GM19395 (cell line): ENCODE data around the gene NOC3L.

Experiments
- ATAC-seq: cut with Tn5 transposase; IDR thresholded peaks from one replicate; pipeline ENCODE4 v1.9.1; 2021; ENCODE audit warnings: mild to moderate bottlenecking, moderate library complexity; ENCODE audit not compliant: unreplicated experiment

Gene NOC3L

DNA sequence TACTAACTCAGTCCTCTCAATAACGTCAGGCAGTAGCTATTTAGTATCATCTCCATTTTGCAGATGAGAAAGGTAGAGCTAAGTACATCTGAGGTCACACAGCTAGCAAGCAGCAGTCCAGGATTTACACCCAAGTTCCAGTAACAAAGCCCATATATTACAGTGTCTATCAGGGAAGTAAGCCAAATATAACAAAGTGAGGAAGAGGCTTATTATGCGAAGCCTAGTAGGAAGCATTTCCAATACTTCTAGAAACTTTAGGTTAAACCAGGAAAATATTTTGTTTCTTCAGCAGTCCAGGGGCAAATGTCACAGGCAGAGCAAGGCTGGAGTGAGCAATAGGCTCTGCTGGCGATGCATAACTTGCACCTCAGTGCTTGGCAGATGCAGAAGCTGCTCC is 53.9 kb downstream of the NOC3L start:
- ATAC-seq, result no peak

DNA sequence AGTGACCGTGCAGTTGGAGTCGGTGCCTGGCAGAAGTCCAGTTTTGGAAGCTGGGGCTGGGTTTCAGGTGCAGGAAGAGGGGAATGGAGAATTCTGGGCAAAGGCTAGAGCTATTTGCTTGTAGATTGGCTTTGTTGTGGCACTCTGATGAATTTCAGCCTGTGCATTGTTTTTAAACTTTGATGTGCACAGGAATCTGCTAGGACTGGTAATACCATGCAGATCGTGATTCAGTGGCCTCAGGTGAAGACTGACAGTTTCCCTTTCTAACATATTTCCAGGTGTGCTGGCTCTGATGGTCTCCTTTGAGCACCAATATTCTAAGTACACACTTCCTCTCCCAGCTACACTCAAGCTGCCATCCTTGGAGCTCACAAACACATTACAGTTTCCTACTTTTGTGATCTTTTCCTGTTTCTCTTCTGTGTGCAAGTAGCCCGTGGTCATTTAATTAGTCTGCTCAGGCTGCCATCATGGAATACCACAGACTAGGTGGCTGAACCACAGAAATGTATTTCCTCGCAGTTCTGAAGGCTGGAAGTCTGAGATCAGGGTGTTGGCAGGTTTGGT is 55.6 kb downstream of the NOC3L start:
- no peak for ATAC-seq

DNA sequence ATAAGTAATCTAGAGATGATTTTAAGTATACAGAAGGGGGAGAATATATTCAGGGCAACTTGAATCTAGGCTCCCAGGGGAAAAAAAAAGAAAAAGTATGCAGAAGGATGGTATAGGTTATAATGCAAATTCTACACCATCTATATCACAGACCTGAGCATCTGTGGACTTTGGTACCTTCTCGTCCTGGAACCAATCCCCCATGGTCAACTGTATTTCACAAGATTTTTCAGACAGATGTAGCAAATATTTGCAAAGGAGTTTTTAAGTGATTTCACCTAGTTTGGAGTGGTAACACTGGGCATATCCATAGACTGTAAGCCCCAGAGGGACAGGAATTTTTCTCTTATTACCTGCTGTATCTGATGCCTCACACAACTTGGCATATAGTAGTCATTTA is 58.8 kb downstream of the NOC3L start:
- no peak for ATAC-seq

DNA sequence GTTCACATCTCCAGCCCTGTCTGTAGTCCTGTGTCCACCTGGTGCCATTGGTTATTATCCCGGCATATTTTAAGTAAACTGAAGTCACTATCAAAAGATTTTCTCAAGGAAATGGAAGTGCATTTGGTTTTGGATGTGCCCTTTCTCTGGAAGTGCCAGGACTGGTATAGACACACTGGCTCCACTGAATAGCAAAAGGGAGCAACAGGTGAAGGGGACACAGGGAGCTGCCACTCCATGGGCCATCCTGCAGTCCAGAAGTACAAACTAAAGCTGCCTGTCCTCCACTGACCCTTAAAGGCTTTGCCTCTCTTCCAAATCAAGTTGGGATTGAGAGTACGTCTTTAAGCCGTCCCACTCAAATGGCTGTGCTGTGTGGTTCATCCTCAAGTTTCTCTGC is 62.7 kb downstream of the NOC3L start:
- ATAC-seq, result no peak

DNA sequence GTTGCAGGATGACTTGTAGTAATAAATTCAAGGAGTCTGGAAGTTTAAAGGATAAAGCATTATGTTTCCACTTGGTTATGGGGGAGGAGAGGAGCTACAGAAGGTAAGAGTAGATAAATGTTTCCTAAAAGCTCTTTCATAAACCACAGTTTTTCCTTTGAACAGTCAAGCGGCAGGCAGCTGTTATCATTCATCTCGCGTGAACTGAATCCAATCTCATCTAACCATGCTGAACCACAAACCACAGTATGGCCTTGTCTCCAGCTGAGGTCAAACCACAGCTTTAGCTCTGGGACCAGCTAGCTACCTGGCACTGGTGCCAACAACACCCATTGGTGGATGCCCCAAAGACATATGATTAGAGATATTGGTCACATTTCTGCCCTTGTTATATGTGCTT is 63.3 kb downstream of the NOC3L start:
- no peak for ATAC-seq

DNA sequence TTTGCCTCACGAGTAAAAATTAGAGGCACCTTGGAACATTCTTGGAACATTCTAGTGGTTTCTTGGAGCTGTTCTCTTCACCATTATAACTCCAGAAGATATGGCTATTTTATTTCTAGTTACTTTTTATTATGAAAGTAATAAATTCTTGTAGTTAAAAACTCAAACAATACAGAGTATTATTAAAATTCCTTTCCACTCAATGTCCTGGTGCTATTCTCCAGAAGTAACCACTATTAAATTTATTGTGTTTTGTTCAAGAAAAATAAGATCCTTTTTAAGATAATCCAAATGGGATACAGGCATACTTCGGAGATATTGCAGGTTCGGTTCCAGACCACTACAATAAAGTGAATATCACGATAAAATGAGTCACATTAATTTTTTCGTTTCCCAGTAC is 68.6 kb downstream of the NOC3L start:
- ATAC-seq, result no peak

DNA sequence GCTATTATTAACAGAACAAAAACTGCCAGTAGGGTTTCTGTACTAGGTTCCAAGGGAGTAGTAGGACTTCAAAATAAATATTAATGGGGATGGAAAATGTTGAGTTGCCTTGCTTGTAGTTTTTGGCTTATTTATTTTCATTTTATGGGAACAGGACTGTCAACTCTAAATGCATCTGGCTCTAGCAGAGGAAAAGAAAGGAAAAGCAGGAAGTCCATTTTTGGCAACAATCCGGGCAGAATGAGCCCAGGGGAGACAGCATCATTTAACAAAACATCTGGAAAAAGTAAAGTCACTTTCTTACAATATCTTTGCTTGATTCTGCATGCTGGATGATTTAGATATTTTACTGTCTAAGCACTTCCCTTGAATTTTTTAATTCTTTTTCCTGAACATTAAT is 69.4 kb downstream of the NOC3L start:
- no peak for ATAC-seq

DNA sequence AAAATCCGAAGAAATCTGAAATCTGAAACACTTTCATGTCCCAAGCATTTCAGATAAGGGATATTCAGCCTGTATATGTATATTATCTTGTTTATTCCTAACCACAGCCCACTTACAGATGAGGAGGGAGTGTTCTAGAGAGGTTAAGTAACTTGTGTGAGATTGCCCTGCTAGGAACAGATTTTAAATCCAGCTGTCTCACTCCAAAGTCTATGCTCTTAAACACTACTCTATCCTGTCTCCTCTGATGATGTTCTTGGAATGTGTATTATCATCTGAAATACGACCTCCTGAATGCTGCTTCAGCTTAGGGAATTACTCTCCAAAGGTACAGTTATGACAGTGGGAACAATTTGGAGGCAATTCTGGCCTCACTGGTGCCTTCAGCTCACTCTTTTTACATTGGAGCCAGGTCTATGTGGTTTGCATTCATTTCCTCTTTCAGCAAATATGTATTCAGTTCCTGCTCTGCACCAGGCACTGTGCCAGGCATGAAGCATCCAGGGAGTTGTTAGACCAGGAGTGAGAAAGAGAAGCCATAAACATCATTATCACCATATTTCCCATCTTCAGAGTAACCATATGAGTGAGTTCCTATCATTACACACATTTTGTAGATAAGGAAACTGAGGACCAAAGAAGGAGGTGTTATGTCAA is 70.2 kb downstream of the NOC3L start:
- ATAC-seq, result no peak

DNA sequence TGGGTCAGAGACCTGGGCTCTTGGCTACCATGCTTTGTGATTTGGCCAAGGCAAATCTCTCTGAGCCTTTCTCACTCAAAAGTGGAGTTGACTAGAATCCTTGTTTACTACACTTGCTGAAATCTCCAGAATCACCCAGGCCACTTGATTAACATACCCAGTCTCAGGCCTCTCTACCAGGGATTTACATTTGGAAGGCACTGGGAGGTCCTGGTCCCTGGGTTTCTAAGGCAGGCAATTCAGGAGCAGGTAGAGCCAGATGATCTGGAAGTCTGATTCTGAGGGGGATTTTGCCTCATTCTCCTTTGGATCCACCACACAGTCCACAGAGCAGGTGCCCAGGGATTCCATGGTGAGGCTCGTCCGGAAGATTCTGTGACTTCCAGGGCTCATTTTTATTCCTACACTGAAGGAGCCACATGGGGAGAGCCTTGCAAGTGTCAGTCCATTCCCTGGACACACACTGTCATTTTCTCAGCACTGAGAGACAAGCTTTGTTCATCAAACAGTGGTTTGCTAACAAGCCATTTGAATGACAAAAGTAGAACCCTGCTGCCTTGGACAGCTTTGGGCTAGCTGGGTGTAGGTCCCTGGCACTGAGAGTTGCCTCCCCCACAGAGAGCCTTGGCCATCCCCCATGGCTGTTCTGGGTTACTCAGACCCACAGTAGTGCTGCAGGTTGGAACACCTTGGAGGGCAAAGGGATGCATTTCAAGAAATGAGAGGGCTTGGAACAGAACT is 74.2 kb downstream of the NOC3L start:
- no peak for ATAC-seq

DNA sequence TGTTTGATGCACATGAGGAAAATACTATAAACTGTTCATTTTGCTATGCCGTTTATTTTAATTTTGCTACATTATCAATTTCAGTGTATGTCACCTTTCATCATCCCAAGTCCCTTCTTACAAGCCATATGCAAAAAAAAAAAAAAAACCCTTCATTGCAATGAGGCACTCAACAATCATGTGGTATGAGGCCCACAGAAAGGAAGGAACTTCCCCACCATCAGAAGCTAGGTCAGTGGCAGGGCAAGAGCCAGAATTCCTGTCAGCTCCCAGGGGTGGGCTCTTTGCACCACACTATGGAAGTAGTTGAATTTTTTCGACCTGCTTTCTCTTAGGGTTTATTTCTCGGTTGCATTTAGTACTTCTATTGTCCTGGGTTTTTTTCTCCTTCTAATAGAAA is 75.4 kb downstream of the NOC3L start:
- ATAC-seq, result no peak

DNA sequence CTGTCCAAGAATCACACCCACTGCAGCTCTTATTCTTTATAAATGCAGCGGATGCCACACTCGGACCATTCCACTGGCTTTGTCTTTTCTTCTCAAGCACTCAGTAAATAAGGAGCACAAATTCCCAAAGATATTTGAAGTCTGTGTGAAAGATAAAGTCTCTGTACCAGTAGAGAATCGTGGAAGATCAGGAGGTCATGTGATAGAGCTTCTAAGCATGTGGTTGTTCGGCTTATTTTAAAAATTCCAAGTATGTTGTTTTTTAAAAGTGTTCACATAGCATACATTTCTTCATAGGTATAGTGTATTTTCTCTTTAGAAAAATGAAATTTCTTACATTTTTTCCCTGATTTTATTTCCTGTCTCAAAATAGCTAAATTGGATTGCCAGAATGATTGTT is 75.8 kb downstream of the NOC3L start:
- ATAC-seq, result no peak

DNA sequence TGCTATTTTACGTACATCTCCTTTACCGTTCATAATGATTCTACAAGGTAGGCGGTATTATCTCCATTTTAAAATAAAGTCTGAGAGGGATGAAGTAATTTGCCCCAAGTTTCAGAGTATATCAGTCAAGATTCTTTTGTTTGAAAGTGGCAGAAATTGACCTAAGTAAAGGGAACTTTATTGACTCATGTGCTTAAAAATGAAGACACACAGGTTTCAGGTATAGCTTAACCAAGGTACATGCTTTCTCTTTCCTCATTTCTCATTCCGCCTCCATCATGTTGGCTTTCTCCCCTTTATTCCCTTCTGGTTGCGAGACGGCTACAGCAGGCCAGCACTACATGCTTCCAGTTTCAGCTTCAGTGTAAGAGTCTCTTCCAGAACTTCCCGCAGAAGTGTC is 77.5 kb downstream of the NOC3L start:
- ATAC-seq, result no peak
